OCI-LY1 (cell line): ENCODE data around the gene PNLIPRP2.

Experiments used
- H2AFZ ChIP-seq: fragments of 200-600 bp; sonication (generic), shearing (Covaris generic); 2 replicates; pipeline ENCODE4 v1.6.0; 2014; ENCODE audit warnings: antibody characterized with exemption, mild to moderate bottlenecking, low read length
- H3F3A ChIP-seq: fragments of 200-600 bp; sonication (generic), shearing (Covaris generic); 2 replicates; pipeline ENCODE4 v1.6.0; 2014; ENCODE audit warnings: mild to moderate bottlenecking, antibody characterized with exemption, low read length, moderate library complexity; ENCODE audit not compliant: insufficient read depth
- H3K27ac ChIP-seq: fragments of 200-600 bp; sonication (generic); 2 replicates; pipeline ENCODE4 v1.5.1; 2014; ENCODE audit warnings: low read length, mixed run types, mild to moderate bottlenecking, low read depth; ENCODE audit not compliant: poor library complexity, severe bottlenecking
- H3K27me3 ChIP-seq: fragments of 200-600 bp; sonication (generic); 2 replicates; pipeline ENCODE4 v1.6.0; 2014; ENCODE audit warnings: antibody characterized with exemption, mild to moderate bottlenecking, low read length, moderate library complexity; ENCODE audit not compliant: insufficient read depth
- H3K36me3 ChIP-seq: fragments of 200-600 bp; sonication (generic); 2 replicates; pipeline ENCODE4 v1.6.1; 2014; ENCODE audit warnings: mild to moderate bottlenecking, antibody characterized with exemption, low read length, moderate library complexity, mixed read lengths; ENCODE audit not compliant: insufficient read depth
- H3K4me1 ChIP-seq: fragments of 200-600 bp; sonication (generic); 2 replicates; pipeline ENCODE4 v1.5.1; 2014; ENCODE audit warnings: mild to moderate bottlenecking, low read length, moderate library complexity; ENCODE audit not compliant: insufficient read depth, severe bottlenecking
- H3K4me2 ChIP-seq: fragments of 200-600 bp; sonication (generic), shearing (Covaris generic); 2 replicates; pipeline ENCODE4 v1.6.1; 2014; ENCODE audit warnings: low read length
- H3K4me3 ChIP-seq: fragments of 200-600 bp; sonication (generic); 2 replicates; pipeline ENCODE4 v1.5.1; 2014; ENCODE audit warnings: low read length, low read depth, mild to moderate bottlenecking, mixed read lengths; ENCODE audit not compliant: poor library complexity, severe bottlenecking
- H3K79me2 ChIP-seq: fragments of 200-600 bp; shearing (Covaris generic); 2 replicates; pipeline ENCODE4 v1.6.1; 2016; ENCODE audit warnings: mixed run types, low read length, mixed read lengths; ENCODE audit not compliant: insufficient read depth
- H3K9ac ChIP-seq: fragments of 200-600 bp; sonication (generic), shearing (Covaris generic); 2 replicates; pipeline ENCODE4 v1.6.1; 2014; ENCODE audit warnings: mild to moderate bottlenecking, low read length, mixed read lengths
- H3K9me2 ChIP-seq: fragments of 200-600 bp; sonication (generic), shearing (Covaris generic); 2 replicates; pipeline ENCODE4 v1.6.1; 2014; ENCODE audit warnings: low read depth, mild to moderate bottlenecking, low read length, mixed read lengths
- H3K9me3 ChIP-seq: fragments of 200-600 bp; shearing (Covaris generic); 2 replicates; pipeline ENCODE4 v1.6.1; 2014; ENCODE audit warnings: low read length, mixed read lengths
- H4K20me1 ChIP-seq: fragments of 200-600 bp; sonication (generic), shearing (Covaris generic); 2 replicates; pipeline ENCODE4 v1.6.0; 2016; ENCODE audit warnings: mild to moderate bottlenecking, low read length; ENCODE audit not compliant: insufficient read depth
- EZH2 ChIP-seq: fragments of 200-600 bp; sonication (generic), shearing (Covaris generic); IDR thresholded peaks from 2 replicates; pipeline ENCODE4 v1.8.0; 2017; ENCODE audit warnings: borderline replicate concordance, mixed run types, mild to moderate bottlenecking, antibody characterized with exemption, low read length, moderate library complexity, mixed read lengths
- TF ChIP-seq, protein P1 (sequence below): fragments of 200-600 bp; sonication (generic), shearing (Covaris generic); IDR thresholded peaks from 2 replicates; pipeline ENCODE4 v1.5.1; 2017; ENCODE audit warnings: mild to moderate bottlenecking, antibody characterized with exemption, low read length, moderate library complexity, mixed read lengths

The PNLIPRP2 gene

DNA sequence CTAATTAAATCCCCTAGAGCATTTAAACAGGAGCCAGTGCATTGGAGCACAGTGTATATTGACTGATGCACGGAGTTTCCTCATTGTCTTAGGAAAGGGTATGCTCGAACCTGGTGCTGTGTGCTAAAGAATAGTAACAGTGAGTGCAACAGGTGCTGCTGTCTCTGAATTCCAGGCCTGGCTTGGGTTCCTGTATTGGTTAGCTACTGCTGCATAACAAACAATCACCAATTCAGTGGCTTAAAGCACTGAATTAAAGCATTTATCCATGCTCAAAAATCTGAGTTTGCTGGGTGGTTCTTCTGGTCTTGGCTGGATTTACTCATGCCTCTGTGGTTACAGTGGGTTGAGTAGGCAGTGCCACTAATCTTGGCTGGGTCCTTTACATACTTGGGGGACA is 31.8 kb upstream of the PNLIPRP2 start:
- no peaks in the 10 kb centered on the region for H3K4me1 ChIP-seq
- H3K9me2 ChIP-seq: no peaks in the 10 kb centered on the region
- TF ChIP-seq, protein P1, sequence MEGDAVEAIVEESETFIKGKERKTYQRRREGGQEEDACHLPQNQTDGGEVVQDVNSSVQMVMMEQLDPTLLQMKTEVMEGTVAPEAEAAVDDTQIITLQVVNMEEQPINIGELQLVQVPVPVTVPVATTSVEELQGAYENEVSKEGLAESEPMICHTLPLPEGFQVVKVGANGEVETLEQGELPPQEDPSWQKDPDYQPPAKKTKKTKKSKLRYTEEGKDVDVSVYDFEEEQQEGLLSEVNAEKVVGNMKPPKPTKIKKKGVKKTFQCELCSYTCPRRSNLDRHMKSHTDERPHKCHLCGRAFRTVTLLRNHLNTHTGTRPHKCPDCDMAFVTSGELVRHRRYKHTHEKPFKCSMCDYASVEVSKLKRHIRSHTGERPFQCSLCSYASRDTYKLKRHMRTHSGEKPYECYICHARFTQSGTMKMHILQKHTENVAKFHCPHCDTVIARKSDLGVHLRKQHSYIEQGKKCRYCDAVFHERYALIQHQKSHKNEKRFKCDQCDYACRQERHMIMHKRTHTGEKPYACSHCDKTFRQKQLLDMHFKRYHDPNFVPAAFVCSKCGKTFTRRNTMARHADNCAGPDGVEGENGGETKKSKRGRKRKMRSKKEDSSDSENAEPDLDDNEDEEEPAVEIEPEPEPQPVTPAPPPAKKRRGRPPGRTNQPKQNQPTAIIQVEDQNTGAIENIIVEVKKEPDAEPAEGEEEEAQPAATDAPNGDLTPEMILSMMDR: no peak
- no peak for TF ChIP-seq EZH2
- H3K4me3 ChIP-seq: no peak overlapping the region
- no peak overlapping the region for H2AFZ ChIP-seq
- H3K79me2 ChIP-seq: no peaks in the 10 kb centered on the region
- H3K4me2 ChIP-seq: no peak overlapping the region
- H3K27me3 ChIP-seq: no peaks in the 10 kb centered on the region
- no peaks in the 10 kb centered on the region for H3K36me3 ChIP-seq
- no peaks in the 10 kb centered on the region for H3K9me3 ChIP-seq
- no peak overlapping the region for H3K9ac ChIP-seq
- no peak overlapping the region for H3K27ac ChIP-seq
- H3F3A ChIP-seq: no peaks in the 10 kb centered on the region
- no peaks in the 10 kb centered on the region for H4K20me1 ChIP-seq

GRCh38 chr10:116589926-116590325 is 30.8 kb upstream of the PNLIPRP2 start:
- no peak for TF ChIP-seq EZH2
- TF ChIP-seq, protein P1: no peak
- H3K4me2 ChIP-seq: no peak overlapping the region

DNA sequence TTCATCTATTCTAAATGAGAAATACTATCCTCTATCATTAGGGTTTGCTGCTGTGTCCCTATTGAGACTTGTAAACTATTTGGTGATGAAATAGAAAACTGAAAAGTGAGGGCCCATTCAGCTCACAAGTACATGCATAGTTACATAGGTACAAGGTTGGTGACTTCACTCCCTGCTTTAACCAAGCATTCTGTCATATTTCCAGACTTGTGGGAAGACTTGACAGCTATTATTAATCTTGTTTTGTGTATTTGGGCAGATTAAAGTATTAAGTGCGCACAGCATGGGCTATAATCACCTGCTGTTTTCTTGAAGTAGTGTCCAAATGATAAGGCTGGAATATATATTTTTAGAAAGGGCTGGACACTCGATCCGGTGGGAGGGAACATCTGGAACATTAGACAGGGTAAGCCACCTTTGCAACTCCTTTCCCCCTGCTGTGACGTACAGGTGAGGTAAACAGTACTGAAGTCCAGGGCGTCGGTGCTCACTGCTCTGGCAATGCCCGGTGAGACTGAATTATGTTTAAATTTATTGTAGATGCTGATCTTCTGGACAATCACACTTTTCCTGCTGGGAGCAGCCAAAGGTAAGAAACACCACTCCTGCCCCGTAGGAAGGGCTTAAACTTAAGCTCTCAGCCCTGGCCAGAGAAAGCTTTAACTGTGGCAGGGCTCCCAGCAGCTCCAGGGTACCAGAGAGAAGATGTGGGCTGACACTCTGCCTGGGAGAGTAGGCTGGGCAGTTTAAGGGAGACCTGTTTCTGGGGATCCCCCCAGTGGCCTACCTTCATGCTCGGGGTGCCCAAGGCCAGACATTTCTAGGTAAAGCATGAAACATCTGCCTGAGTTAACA is 29.9 kb upstream of the PNLIPRP2 start, which contains the start of gene PNLIPRP1:
PNLIPRP1 (plus strand) TSS at position 370 of the 855 bp plus-strand sequence; CDS start at position 541, 171 bp downstream.
- H3K27ac ChIP-seq: no peak within 1 kb of the TSS
- H3K9ac ChIP-seq: no peak within 1 kb of the TSS
- no peaks in the 10 kb centered on the region for H3K9me2 ChIP-seq
- no peak within 1 kb of the TSS for H3K4me3 ChIP-seq
- H3K9me3 ChIP-seq: no peaks in the 10 kb centered on the region
- no peaks in the 10 kb centered on the region for H3K4me1 ChIP-seq
- H3K27me3 ChIP-seq: no peaks in the 10 kb centered on the region
- H2AFZ ChIP-seq: no peak within 1 kb of the TSS
- no peaks in the 10 kb centered on the region for H3K79me2 ChIP-seq
- H4K20me1 ChIP-seq: no peaks in the 10 kb centered on the region
- TF ChIP-seq EZH2: no peak
- TF ChIP-seq, protein P1: no peak
- H3K36me3 ChIP-seq: no peaks in the 10 kb centered on the region
- no peak within 1 kb of the TSS for H3K4me2 ChIP-seq
- no peaks in the 10 kb centered on the region for H3F3A ChIP-seq

More at GRCh38 chr10:116589926-116590325, 30.8 kb upstream of the PNLIPRP2 start:
- Histone ChIP-seq H2AFZ (no peak overlapping the region), H3K9me2 (no peaks in the 10 kb centered on the region), H3K9me3 (no peaks in the 10 kb centered on the region), H3K4me3 (no peak overlapping the region), H3K9ac (no peak overlapping the region), H3K27ac (no peak overlapping the region), H3F3A (no peaks in the 10 kb centered on the region), H3K36me3 (no peaks in the 10 kb centered on the region), H3K4me1 (no peaks in the 10 kb centered on the region), H3K79me2 (no peaks in the 10 kb centered on the region), H3K27me3 (no peaks in the 10 kb centered on the region), H4K20me1 (no peaks in the 10 kb centered on the region)
